Common myeloid progenitor, CD34-positive (primary cell): ENCODE results near the gene GRHL3.

Source experiments
- CTCF ChIA-PET: fragments of 350-600 bp; sonication (Branson Sonifier 250); formaldehyde crosslinking; loops from one replicate; lab custom pipeline; 2021; ENCODE audit warnings: antibody characterized with exemption; lab: Charles Lee
- POLR2A ChIA-PET: fragments of 350-600 bp; sonication (Branson Sonifier 250); formaldehyde crosslinking; loops from one replicate; lab custom pipeline; 2021; ENCODE audit warnings: antibody characterized with exemption; lab: Charles Lee
- DNase-seq, 3 donors: peaks; one replicate each; pipeline versions ENCODE4 v3.0.0 to v3.0.0-alpha.2; 2013
- H3K27ac ChIP-seq, 2 experiments: 1 replicate in 1 of 2; 2 replicates in 1 of 2; pipeline ENCODE4 v1.7.0; 2013; ENCODE audit warnings: inconsistent platforms in 2 of 2, low read length in 2 of 2, mild to moderate bottlenecking in 2 of 2, low read depth in 1 of 2, moderate library complexity in 1 of 2; ENCODE audit not compliant: severe bottlenecking in 2 of 2, insufficient read depth in 1 of 2, poor library complexity in 1 of 2
- H3K27me3 ChIP-seq, 5 experiments: replicated peaks in 2 of 5; 1 replicate in 3 of 5; 2 replicates in 2 of 5; pipeline versions ENCODE4 v1.6.1 to v1.7.0; 2013; ENCODE audit warnings: low read length in 4 of 5, mild to moderate bottlenecking in 2 of 5, moderate library complexity in 2 of 5, inconsistent platforms in 1 of 5; ENCODE audit not compliant: insufficient read depth in 5 of 5, control insufficient read depth in 4 of 5
- H3K36me3 ChIP-seq, 4 experiments: 1 replicate in 2 of 4; 2 replicates in 2 of 4; pipeline versions ENCODE4 v1.6.1 to v1.7.0; 2013; ENCODE audit warnings: low read length in 3 of 4, control low read depth in 1 of 4, mild to moderate bottlenecking in 1 of 4; ENCODE audit not compliant: control insufficient read depth in 4 of 4, insufficient read depth in 4 of 4
- H3K4me1 ChIP-seq, 4 experiments: 1 replicate in 3 of 4; 2 replicates in 1 of 4; pipeline versions ENCODE4 v1.6.1 to v1.7.1; 2013; ENCODE audit warnings: low read length in 3 of 4, mild to moderate bottlenecking in 3 of 4, control low read depth in 1 of 4, inconsistent platforms in 1 of 4, moderate library complexity in 1 of 4; ENCODE audit not compliant: control insufficient read depth in 4 of 4, insufficient read depth in 4 of 4; ENCODE audit errors: control extremely low read depth in 1 of 4
- H3K4me3 ChIP-seq, 7 experiments: 1 replicate in 4 of 7; 2 replicates in 3 of 7; pipeline versions ENCODE4 v1.5.1 to v1.7.0; 2013; ENCODE audit warnings: mild to moderate bottlenecking in 7 of 7, low read length in 6 of 7, moderate library complexity in 6 of 7, inconsistent platforms in 2 of 7, low read depth in 2 of 7, control low read depth in 1 of 7; ENCODE audit not compliant: insufficient read depth in 4 of 7, control insufficient read depth in 1 of 7; ENCODE audit errors: extremely low read depth in 1 of 7
- H3K9me3 ChIP-seq, 5 experiments: 1 replicate in 4 of 5; 2 replicates in 1 of 5; pipeline versions ENCODE4 v1.6.1 to v1.7.1; 2013; ENCODE audit warnings: low read length in 4 of 5, mild to moderate bottlenecking in 2 of 5, inconsistent platforms in 1 of 5, low read depth in 1 of 5, moderate library complexity in 1 of 5; ENCODE audit not compliant: control insufficient read depth in 4 of 5, insufficient read depth in 2 of 5; ENCODE audit errors: control extremely low read depth in 1 of 5
- WGBS: methylation state at CpG from one replicate; pipeline ENCODE4 v1.1.5; 2013; ENCODE audit not compliant: insufficient coverage; 5-methylcytosine and 5-hydroxymethylcytosine counted together

The GRHL3 gene

GRCh38 chr1:24298606-24299005 is 20.6 kb upstream of the GRHL3 start:
- peaks cover 0 to 15% (median 2%) of the 10 kb centered on the region in 5 experiments for H3K27me3 ChIP-seq
- no peak for DNase-seq
- H3K9me3 ChIP-seq: no peaks in the 10 kb centered on the region
- CTCF ChIA-PET: no interaction called here
- H3K4me3 ChIP-seq: no peak overlapping the region
- POLR2A ChIA-PET: no interaction called here
- no peaks in the 10 kb centered on the region for H3K36me3 ChIP-seq
- WGBS: 100% methylated on average over 6 of the region's 8 CpGs
- no peaks in the 10 kb centered on the region for H3K4me1 ChIP-seq
- no peak overlapping the region for H3K27ac ChIP-seq

- ChIA-PET POLR2A (no interaction called here), CTCF (no interaction called here)
- no peak overlapping the region for H3K27ac ChIP-seq
- H3K9me3 ChIP-seq: no peaks in the 10 kb centered on the region
- 93% methylated on average over 3 of the region's 6 CpGs for whole genome bisulfite sequencing
- H3K36me3 ChIP-seq: no peaks in the 10 kb centered on the region
- DNase-seq: no peak
- no peak overlapping the region for H3K4me3 ChIP-seq
- H3K27me3 ChIP-seq: peaks cover 0 to 18% (median 2%) of the 10 kb centered on the region in 5 experiments
- H3K4me1 ChIP-seq: no peaks in the 10 kb centered on the region
Measured at GRCh38 chr1:24299901-24300300, 19.3 kb upstream of the GRHL3 start.

DNA sequence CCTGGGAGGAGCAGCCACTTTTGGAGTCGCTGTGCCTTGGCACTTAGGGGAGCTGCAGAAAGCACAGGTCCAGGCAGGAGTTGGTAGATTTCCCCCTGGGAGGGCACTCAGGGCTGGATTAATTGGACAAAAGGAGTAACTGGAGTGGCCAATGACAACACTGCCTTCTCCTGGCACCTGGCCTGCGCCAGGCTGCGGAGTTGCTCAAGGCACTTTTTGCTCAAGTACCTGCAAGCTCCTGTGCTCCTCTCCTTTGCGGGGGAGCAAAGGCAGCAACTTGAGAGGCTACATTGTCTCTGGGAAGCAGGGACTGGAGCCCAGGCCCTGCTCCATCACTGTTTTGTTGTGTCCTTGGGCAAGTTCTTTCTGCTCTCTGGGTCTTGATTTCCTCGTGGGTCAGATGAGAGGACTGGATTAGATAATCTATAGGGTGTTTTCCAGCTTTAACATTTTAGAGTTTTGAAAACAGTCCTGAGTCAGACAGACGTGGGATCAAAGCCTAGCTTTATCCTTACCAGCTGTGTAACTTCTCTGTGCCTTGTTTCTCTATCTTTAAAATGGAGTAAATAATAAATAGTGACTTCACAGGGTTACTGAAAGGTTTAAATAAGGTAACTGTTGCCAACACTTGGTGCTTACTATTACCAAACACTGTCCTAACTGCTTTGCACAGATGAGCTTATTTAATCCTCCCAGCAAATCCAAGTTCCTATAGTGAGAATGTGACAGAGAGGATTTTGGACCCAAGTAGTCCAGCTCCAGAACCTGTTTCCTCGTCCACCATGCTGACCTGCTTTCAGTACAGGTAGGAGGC is 18.0 kb upstream of the GRHL3 start:
- Histone ChIP-seq H3K27ac (no peak overlapping the region), H3K36me3 (no peaks in the 10 kb centered on the region), H3K4me1 (no peaks in the 10 kb centered on the region), H3K9me3 (no peaks in the 10 kb centered on the region), H3K4me3 (no peak overlapping the region), H3K27me3 (peaks cover 0 to 18% (median 2%) of the 10 kb centered on the region in 5 experiments)
- 94% methylated on average over 6 of the region's 7 CpGs for WGBS
- ChIA-PET POLR2A (no interaction called here), CTCF (interaction anchor here (0.7 kb wide), 1 partner anchor 79 kb away, joined by 3 read pairs; no protein-coding TSS in a partner anchor)
- DNase-seq: no peak

DNA sequence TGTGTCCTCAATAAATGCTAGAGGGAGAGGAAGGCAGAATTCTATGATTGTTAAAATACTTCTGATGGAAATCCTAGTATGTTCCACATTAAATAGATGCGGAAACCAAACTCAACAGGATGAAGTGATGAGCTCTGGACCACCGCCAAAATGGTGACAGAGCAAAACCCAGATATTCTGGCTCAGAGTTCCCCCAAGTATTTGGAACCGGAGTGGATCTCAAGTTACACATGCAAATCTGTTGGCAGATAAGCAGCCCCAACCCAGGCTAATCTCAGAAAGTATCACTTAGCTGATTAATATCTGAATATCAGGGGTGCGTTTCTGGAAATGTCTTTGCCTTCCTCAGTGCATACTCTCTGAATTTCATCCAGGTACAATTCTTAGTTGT is 17.4 kb upstream of the GRHL3 start:
- Histone ChIP-seq H3K4me3 (no peak overlapping the region), H3K36me3 (no peaks in the 10 kb centered on the region), H3K9me3 (no peaks in the 10 kb centered on the region), H3K4me1 (no peaks in the 10 kb centered on the region), H3K27me3 (peaks cover 0 to 18% (median 2%) of the 10 kb centered on the region in 5 experiments), H3K27ac (no peak overlapping the region)
- WGBS: 80% methylated on average over 4 of the region's 4 CpGs
- ChIA-PET CTCF (interaction anchor here (0.7 kb wide), 1 partner anchor 80 kb away, joined by 3 read pairs; no protein-coding TSS in a partner anchor), POLR2A (no interaction called here)
- no peak for DNase-seq

DNA sequence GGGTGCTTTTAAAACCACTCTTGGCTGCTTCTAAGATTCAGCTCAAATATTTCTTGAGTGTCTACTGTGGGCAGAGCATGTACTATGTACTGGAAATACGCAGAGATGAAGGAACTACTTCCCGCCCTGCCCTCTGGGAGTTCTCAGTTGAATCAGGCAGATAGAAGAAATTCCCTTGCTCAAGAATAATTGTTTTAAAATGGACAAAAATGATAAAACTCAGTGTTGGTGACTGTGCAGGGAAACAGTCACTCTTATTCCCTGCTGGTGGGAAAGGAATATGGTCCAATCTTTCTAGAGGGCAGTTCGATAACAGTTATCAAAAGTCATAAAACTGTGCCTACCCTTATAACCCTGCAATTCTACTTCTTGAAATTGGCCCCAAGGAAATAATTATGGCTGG is 16.9 kb upstream of the GRHL3 start:
- Histone ChIP-seq H3K36me3 (no peaks in the 10 kb centered on the region), H3K4me3 (no peak overlapping the region), H3K27me3 (peaks cover 0 to 18% (median 2%) of the 10 kb centered on the region in 5 experiments), H3K9me3 (no peaks in the 10 kb centered on the region), H3K4me1 (no peaks in the 10 kb centered on the region), H3K27ac (no peak overlapping the region)
- no peak for DNase-seq
- 90% methylated on average over 2 of the region's 3 CpGs for WGBS
- CTCF ChIA-PET: no interaction called here
- POLR2A ChIA-PET: no interaction called here

DNA sequence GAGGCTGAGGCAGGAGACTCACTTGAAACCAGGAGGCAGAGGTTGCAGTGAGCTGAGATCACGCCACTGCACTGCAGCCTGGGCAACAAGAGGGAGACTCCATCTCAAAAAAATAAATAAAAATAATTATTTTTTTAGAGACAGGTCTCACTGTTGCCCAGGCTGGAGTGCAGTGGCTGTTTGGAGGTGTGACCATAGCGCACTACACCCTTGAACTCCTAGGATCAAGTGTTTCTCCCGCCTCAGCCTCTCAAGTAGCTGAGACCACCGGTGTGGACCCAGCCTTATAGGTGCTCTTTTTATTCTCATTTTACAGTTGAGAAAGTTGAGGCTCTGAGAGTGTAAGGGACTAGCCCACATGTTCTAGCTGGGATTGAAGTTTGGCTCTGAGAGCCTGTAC is 15.6 kb upstream of the GRHL3 start:
- no peak overlapping the region for H3K4me3 ChIP-seq
- H3K27me3 ChIP-seq: peaks cover 0 to 18% (median 10%) of the 10 kb centered on the region in 5 experiments
- POLR2A ChIA-PET: interaction anchor here (0.5 kb wide), 1 partner anchor 201 kb away, joined by 3 read pairs; no protein-coding TSS in a partner anchor
- no peak for DNase-seq
- H3K36me3 ChIP-seq: no peaks in the 10 kb centered on the region
- H3K9me3 ChIP-seq: no peaks in the 10 kb centered on the region
- no peak overlapping the region for H3K27ac ChIP-seq
- WGBS: 100% methylated on average over 1 of the region's 4 CpGs
- CTCF ChIA-PET: interaction anchor here (1.1 kb wide), 1 partner anchor 9 kb away, joined by 3 read pairs; no protein-coding TSS in a partner anchor
- H3K4me1 ChIP-seq: no peaks in the 10 kb centered on the region

DNA sequence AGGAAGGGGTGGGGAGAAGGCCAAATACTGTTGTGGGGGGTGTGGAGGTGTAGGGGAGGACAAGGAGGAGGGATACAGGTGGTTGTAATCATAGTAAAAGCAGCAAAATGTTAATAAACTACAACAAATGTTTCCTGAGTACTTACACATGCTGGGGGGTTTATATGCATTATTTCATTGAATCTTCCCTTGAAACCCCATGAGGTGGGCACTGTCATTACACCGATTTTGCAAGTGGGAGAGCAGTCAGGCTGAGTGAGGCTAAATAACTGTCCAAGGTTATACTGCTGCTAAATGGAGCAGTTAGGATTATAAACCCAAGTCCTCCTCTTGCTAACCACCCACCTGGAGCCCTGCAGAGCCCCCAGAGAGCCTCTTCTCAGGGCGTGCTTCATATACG is 14.4 kb upstream of the GRHL3 start:
- 100% methylated on average over 1 of the region's 3 CpGs for WGBS
- H3K27ac ChIP-seq: no peak overlapping the region
- CTCF ChIA-PET: interaction anchor here (1.2 to 1.6 kb wide), 2 partner anchors 13 to 110 kb away, joined by 3 to 4 read pairs; partner anchors contain the start of gene NIPAL3
- no peaks in the 10 kb centered on the region for H3K36me3 ChIP-seq
- peaks cover 0 to 17% (median 10%) of the 10 kb centered on the region in 5 experiments for H3K27me3 ChIP-seq
- POLR2A ChIA-PET: interaction anchor here (0.7 kb wide), 1 partner anchor 34 kb away, joined by 3 read pairs; no protein-coding TSS in a partner anchor
- no peak overlapping the region for H3K4me3 ChIP-seq
- H3K9me3 ChIP-seq: no peaks in the 10 kb centered on the region
- no peaks in the 10 kb centered on the region for H3K4me1 ChIP-seq
- no peak for DNase-seq
